22Rv1 (cell line): ENCODE data around the gene NMNAT3.
"Not testable (repeated sequence)": the region's sequence is repeated elsewhere in the genome, so short reads cannot be mapped to it uniquely, and the experiment has no call there.

Source experiments
- H3K27ac ChIP-seq: fragments of 450-650 bp; 2 replicates; pipeline ENCODE4 v1.5.1; 2017
- CTCF ChIP-seq: fragments of 450-650 bp; IDR thresholded peaks from 2 replicates; pipeline ENCODE4 v1.5.1; 2017; ENCODE audit warnings: mild to moderate bottlenecking
- ZFX ChIP-seq: fragments of 450-650 bp; IDR thresholded peaks from 2 replicates; pipeline ENCODE4 v1.6.1; 2017; ENCODE audit warnings: antibody characterized with exemption, borderline replicate concordance

Gene NMNAT3

GRCh38 chr3:139585820-139586219 is 92.0 kb downstream of the NMNAT3 start:
- H3K27ac ChIP-seq, result no peak overlapping the region
- no peak for TF ChIP-seq CTCF
- no peak for TF ChIP-seq ZFX

GRCh38 chr3:139583651-139584050 is 94.1 kb downstream of the NMNAT3 start:
- H3K27ac ChIP-seq, result not testable (repeated sequence)

- TF ChIP-seq ZFX (no peak), CTCF (no peak)
- no peak overlapping the region for H3K27ac ChIP-seq
Measured at GRCh38 chr3:139578783-139579182, 99.0 kb downstream of the NMNAT3 start.

- no peak overlapping the region for H3K27ac ChIP-seq
- TF ChIP-seq CTCF (no peak), ZFX (no peak)
Measured at GRCh38 chr3:139577909-139578308, 99.9 kb downstream of the NMNAT3 start.

GRCh38 chr3:139577346-139577745 is 100.4 kb downstream of the NMNAT3 start:
- TF ChIP-seq CTCF (no peak), ZFX (no peak)
- no peak overlapping the region for H3K27ac ChIP-seq

- no peak overlapping the region for H3K27ac ChIP-seq
- TF ChIP-seq ZFX (no peak), CTCF (no peak)
Measured at GRCh38 chr3:139574026-139574947, 103.5 kb downstream of the NMNAT3 start.

- TF ChIP-seq CTCF (no peak), ZFX (no peak)
- no peak overlapping the region for H3K27ac ChIP-seq
Measured at GRCh38 chr3:139572847-139573672, 104.7 kb downstream of the NMNAT3 start.
